Fibroblast of skin of left quadriceps (primary cell): ENCODE results near the gene RBFOX1.

Experiments used
- DNase-seq, 2 experiments: peaks; one replicate each; pipeline ENCODE4 v3.0.0-alpha.2; 2013; ENCODE audit warnings: low read depth in 2 of 2

RBFOX1 gene

GRCh38 chr16:7689234-7689633 is 356.6 kb downstream of the RBFOX1 start:
- no peak for DNase-seq

GRCh38 chr16:7691533-7691932 is 358.9 kb downstream of the RBFOX1 start:
- DNase-seq: no peak

DNA sequence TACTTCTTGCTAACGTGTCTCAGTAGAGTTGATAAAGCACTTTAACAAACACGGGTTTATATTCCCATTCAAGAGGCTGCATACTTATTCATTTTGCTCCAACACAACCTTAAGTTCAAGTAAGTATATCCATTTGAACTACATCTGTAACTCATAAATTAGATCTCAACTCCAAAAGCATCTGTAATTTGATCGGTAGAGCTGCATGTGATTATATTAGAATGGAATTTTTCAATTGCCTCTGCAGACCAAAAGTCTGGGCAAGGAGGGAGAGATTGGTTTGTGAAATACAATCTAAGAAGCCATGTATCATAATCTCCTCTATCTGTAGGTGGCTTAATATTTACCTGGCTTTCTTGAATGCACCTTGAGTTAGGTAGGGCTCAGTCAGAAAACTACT is 371.0 kb downstream of the RBFOX1 start:
- no peak for DNase-seq

DNA sequence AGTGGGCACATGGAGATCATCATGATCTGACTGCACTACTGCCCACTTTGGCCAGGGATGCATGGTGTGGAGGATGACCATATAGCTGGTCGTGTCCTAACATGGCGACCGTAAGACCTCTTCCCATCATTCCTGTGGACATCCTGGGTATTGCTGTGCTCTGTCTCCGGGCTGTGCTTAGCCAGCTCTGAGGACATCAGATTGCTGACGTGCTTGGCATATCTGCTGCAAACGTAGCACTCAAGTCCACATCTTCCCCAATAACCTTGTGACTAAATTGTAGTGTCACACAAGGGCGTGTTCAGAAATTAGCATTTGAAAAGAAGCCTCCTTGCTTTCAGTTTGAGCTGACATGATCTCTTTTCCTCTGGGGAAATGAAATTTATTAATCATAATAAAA is 373.2 kb downstream of the RBFOX1 start:
- no peak for DNase-seq

DNA sequence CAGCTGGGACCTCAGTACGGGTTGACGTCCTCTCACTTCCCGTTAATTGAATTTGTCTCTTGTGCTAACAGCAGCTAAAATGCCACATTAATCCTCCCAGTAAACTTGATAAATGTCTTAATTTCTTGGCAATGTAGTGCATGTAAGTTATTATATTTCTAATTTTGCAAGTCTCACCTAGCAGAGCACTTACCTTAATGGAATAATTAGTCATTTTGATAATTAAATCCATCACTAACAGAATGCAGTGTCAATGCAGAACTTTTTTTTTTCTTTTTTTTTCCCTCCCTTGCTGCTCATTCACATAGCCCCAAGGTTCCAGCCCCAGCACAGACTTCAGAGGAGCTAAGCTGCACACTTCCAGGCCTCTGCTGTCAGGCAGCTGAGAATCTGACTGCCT is 376.5 kb downstream of the RBFOX1 start:
- DNase-seq: no peak

- DNase-seq: no peak
Observed at GRCh38 chr16:7713244-7713643, 380.6 kb downstream of the RBFOX1 start.

GRCh38 chr16:7714775-7715174 is 382.1 kb downstream of the RBFOX1 start:
- no peak for DNase-seq

DNA sequence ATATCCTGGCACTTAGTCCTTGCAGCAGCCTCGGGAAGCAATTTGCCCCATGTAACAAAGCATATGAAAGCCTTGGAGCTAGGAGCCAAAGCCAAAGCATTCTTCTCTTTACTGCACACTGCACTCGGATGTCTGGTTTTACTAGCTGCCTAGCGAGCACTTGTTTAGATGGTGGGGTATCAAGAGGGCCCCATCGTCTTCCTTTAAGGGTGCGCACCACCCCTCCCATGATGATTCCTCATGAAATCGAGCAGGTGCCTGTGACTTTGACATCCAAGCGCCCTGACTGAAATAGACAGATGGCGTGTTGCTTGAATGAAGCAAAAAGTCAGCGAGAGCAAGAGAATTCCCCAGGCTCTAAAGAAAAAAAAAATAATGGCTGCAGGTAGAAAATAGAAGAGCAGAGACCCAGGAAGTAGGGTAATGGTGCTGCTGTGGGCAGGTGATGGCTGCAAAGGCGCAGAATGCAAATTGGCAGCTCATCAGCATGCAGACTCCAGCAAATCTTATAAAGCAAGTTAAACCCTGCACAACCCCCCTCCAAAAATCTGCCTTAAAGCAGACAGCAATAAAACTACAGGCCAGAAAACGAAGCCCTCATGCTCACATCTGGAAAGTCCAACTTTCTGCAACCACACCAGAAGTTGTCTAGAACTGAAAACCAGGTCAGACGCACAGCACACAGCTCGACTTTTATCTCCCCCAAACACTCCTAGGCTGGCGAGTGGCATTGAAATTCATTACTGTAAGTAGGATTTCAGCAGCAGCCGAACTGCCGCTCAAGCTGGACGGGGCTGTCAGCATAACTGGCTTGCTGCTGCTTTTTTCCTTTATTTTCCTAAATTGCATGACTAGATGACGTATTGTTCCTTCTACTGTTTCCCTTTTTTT is 384.3 kb downstream of the RBFOX1 start:
- no peak for DNase-seq

GRCh38 chr16:7722761-7723160 is 390.1 kb downstream of the RBFOX1 start:
- DNase-seq: no peak

DNA sequence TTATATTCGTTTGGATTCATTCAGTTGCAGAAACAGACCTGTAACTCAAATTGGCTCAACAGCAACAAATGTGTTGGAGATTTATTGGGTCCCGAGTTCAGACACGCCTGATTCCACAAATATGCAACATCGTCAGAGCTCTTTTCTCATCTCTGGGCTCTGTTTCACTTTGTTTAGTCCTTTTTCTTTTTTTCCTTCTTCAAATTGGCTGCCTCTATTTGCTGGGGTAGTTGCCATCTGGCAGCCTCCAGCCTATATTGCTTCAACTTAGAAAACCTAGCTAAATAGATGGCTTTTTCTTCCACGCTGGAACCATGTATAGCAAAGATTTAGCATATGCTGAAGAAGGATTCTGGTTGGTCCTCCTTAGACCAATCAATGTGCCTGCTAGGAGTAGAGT is 398.5 kb downstream of the RBFOX1 start:
- no peak for DNase-seq

DNA sequence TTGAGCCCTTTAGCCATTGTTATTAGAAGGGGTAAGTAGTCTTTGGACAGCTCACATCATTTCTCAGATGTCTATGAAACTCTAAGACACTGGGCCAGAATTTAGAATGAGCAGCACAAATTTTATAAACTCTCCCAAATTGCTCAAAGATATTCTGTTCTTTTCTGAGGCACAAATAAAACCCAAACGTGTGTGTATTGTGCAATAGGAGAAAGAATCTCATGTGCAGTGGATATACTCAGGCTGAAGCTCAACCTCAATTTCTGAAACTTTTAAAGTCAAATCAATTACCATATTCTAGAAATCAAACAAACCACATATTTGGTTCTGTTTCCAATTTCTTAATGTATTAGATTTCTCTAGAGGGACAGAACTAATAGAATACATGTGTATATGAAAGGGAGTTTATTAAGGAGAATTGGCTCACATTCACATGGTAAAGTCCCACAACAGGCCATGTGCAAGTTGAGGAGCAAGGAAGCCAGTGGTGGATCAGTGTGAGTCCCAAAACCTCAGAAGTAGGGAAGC is 403.6 kb downstream of the RBFOX1 start:
- DNase-seq: no peak

DNA sequence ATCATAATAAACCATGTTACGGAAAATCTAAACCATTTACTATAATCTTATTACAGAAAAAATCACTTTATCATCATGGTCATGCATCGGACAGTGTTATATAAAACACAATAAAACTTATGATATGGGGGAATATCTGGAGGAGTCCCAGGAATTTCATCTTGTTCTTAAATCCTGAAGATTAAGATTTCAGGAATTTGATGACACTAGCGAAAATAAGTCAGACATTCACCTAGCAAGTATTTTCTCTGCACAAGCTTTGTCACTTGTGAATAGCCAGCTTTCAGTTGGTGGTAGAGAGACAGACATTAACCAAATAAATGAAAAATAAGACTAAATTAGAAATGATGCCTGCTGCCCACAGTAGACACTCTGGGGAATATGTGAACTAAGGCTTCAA is 410.0 kb downstream of the RBFOX1 start:
- DNase-seq: no peak

GRCh38 chr16:7744546-7745264 is 412.1 kb downstream of the RBFOX1 start:
- no peak for DNase-seq

GRCh38 chr16:7745276-7745675 is 412.6 kb downstream of the RBFOX1 start:
- no peak for DNase-seq

- DNase-seq: no peak
Observed at GRCh38 chr16:7746941-7747340, 414.3 kb downstream of the RBFOX1 start.

- no peak for DNase-seq
Observed at GRCh38 chr16:7748522-7748921, 415.9 kb downstream of the RBFOX1 start.

DNA sequence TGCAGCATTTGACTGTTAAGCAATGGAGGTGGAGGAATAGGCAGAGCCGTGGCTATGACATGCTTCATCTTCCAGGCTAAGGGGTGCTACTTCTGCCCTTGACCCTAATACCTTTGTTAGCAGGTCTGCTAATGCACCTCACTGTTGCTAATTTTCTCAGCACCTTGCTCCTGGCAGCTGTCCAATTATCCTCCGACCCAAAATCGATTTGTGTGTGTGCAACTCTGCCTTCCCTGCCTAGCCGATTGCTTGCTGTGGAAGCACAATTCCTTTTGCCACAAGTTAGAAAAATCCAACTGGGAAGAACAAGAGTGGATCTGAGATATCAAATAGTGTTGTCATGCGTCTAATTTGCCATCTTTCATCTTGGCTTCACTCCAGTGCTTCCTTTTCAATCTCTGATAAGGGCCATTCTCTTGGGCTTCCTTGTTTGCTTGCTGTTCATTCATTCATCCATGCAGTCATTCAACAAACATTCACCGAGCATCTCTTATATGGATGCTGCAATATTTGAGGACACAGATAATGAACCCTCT is 422.8 kb downstream of the RBFOX1 start:
- no peak for DNase-seq
